Measurements from ENCODE around the gene PKHD1.

DNA sequence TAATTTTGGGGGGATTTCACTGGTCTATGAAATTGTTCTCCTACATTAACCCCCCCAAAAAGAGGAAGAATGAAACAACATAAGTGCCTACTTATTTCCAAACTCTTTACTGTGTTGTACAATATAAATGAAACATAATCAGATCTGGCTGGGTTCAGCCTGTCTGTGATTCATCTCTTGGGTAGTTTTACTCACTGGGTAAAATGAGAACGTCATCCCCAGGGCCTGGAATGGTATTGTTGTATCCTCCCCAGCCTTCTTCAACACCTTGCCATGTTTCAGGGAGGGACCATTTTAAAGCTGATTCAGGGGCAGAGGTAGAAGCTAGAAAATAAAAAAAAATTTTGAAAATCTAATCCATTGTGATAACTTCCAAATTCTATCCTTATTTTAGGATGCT is 256.7 kb downstream of the PKHD1 start:
- TF ChIP-seq EZH2 (IDR thresholded peaks at IDR 0.05; ENCODE audit: borderline replicate concordance, low read depth, low read length, poor library complexity, severe bottlenecking) (no peak), CTCF (conservative IDR thresholded peaks at IDR 0.05; ENCODE audit: low read depth, low read length) (no peak)
